ENCODE results near the gene ZNF787.
"Not testable (repeated sequence)": the region's sequence is repeated elsewhere in the genome, so short reads cannot be mapped to it uniquely, and the experiment has no call there.

ZNF787 gene

DNA sequence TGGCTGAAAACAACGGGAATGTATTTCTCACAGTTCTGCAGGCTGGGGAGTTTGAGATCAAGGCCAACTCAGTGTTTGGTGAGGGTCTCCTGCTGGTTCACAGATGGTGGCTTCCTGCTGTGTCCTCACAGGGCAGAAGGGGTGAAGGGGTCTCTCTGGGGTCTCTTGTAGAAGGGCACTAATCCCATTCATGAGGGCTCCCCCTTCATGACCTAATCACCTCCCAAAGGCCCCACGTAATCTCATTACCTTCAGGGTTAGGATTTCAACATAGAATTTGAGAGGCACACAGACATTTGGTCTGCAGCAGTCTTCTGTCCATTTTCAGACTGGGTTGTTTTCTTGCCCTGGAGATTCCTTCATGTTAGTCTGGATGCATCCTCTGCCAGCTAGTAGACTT lies 31.5 kb upstream of the ZNF787 start:
- H2AFZ ChIP-seq (ENCODE audit: low read depth, low read length): no peak overlapping the region
- no peak overlapping the region for H2AK5ac ChIP-seq (ENCODE audit: low read length, severe bottlenecking)
- H3K79me1 ChIP-seq (replicated peaks; ENCODE audit: low read length, poor library complexity, severe bottlenecking): peaks cover 39% of the 10 kb centered on the region
- no peak overlapping the region for H3K4me2 ChIP-seq (ENCODE audit: low read length, poor library complexity, severe bottlenecking)
- H3K23ac ChIP-seq (ENCODE audit: low read length in 2 of 2): no peak overlapping the region
- H3K27ac ChIP-seq (ENCODE audit: low read length, poor library complexity, severe bottlenecking): no peak overlapping the region
- H4K8ac ChIP-seq (ENCODE audit: low read length): no peak overlapping the region
- H3K4ac ChIP-seq (ENCODE audit: low read depth in 1 of 2, low read length in 2 of 2): no peak overlapping the region
- H2BK15ac ChIP-seq (ENCODE audit: low read depth, poor library complexity, severe bottlenecking): no peak overlapping the region
- H3K36me3 ChIP-seq (ENCODE audit: control insufficient read depth in 1 of 2, insufficient read depth in 2 of 2, low read depth in 1 of 2, low read length in 2 of 2): peaks cover 31 to 54% of the 10 kb centered on the region in 2 experiments
- no peaks in the 10 kb centered on the region for H3K27me3 ChIP-seq (ENCODE audit: control insufficient read depth in 1 of 2, insufficient read depth in 1 of 2, low read length in 2 of 2)
- H2BK120ac ChIP-seq (ENCODE audit: low read depth, low read length): no peak overlapping the region
- no peak overlapping the region for H3K4me3 ChIP-seq (ENCODE audit: insufficient read depth in 1 of 2, low read depth in 1 of 2, low read length in 2 of 2)
- no peak overlapping the region for H3K14ac ChIP-seq (ENCODE audit: low read length in 2 of 2)
- H2BK5ac ChIP-seq (ENCODE audit: low read depth, low read length, poor library complexity, severe bottlenecking): no peak overlapping the region
- no peaks in the 10 kb centered on the region for H3K9me3 ChIP-seq (ENCODE audit: control insufficient read depth, low read length)
- peaks cover 2% of the 10 kb centered on the region for H3K4me1 ChIP-seq (ENCODE audit: control insufficient read depth, insufficient read depth, low read depth, low read length)
- no peak overlapping the region for H4K91ac ChIP-seq (ENCODE audit: low read length)
- no peak overlapping the region for H3K9ac ChIP-seq (ENCODE audit: low read length)
- no peak for DNase-seq
- no peak overlapping the region for H2BK12ac ChIP-seq (ENCODE audit: low read length in 2 of 2)
- no peak overlapping the region for H3K18ac ChIP-seq (ENCODE audit: low read depth in 1 of 2, low read length in 2 of 2)
- 71% methylated on average over 2 of the region's 2 CpGs for WGBS

GRCh38 chr19:56150358-56150757 lies 29.3 kb upstream of the ZNF787 start:
- no peak overlapping the region for H4K8ac ChIP-seq (ENCODE audit: low read length)

GRCh38 chr19:56149656-56150038 lies 28.6 kb upstream of the ZNF787 start:
- Histone ChIP-seq H2BK15ac (ENCODE audit: low read depth, poor library complexity, severe bottlenecking) (no peak overlapping the region), H3K27me3 (ENCODE audit: control insufficient read depth in 1 of 2, insufficient read depth in 1 of 2, low read length in 2 of 2) (no peaks in the 10 kb centered on the region), H3K4ac (ENCODE audit: low read depth in 1 of 2, low read length in 2 of 2) (no peak overlapping the region), H3K14ac (ENCODE audit: low read length in 2 of 2) (no peak overlapping the region), H3K4me1 (ENCODE audit: control insufficient read depth, insufficient read depth, low read depth, low read length) (peaks cover 2% of the 10 kb centered on the region), H3K27ac (ENCODE audit: low read length, poor library complexity, severe bottlenecking) (no peak overlapping the region), H3K18ac (ENCODE audit: low read depth in 1 of 2, low read length in 2 of 2) (no peak overlapping the region), H3K23ac (ENCODE audit: low read length in 2 of 2) (no peak overlapping the region), H3K9ac (ENCODE audit: low read length) (no peak overlapping the region), H3K4me2 (ENCODE audit: low read length, poor library complexity, severe bottlenecking) (no peak overlapping the region), H4K91ac (ENCODE audit: low read length) (no peak overlapping the region), H3K36me3 (ENCODE audit: control insufficient read depth in 1 of 2, insufficient read depth in 2 of 2, low read depth in 1 of 2, low read length in 2 of 2) (peaks cover 23 to 54% of the 10 kb centered on the region in 2 experiments), H2AK5ac (ENCODE audit: low read length, severe bottlenecking) (no peak overlapping the region), H3K9me3 (ENCODE audit: control insufficient read depth, low read length) (no peaks in the 10 kb centered on the region), H2BK12ac (ENCODE audit: low read length in 2 of 2) (no peak overlapping the region), H3K4me3 (ENCODE audit: insufficient read depth in 1 of 2, low read depth in 1 of 2, low read length in 2 of 2) (no peak overlapping the region), H2BK120ac (ENCODE audit: low read depth, low read length) (no peak overlapping the region), H2AFZ (ENCODE audit: low read depth, low read length) (no peak overlapping the region), H4K8ac (ENCODE audit: low read length) (no peak overlapping the region), H3K79me1 (replicated peaks; ENCODE audit: low read length, poor library complexity, severe bottlenecking) (peaks cover 50% of the 10 kb centered on the region), H2BK5ac (ENCODE audit: low read depth, low read length, poor library complexity, severe bottlenecking) (no peak overlapping the region)
- DNase-seq: no peak
- 98% methylated on average over 5 of the region's 5 CpGs for WGBS

More at GRCh38 chr19:56150358-56150757, 29.3 kb upstream of the ZNF787 start:
- Histone ChIP-seq H3K9me3 (ENCODE audit: control insufficient read depth, low read length) (no peaks in the 10 kb centered on the region), H2BK12ac (ENCODE audit: low read length in 2 of 2) (no peak overlapping the region), H3K79me1 (replicated peaks; ENCODE audit: low read length, poor library complexity, severe bottlenecking) (peaks cover 55% of the 10 kb centered on the region), H3K14ac (ENCODE audit: low read length in 2 of 2) (no peak overlapping the region), H3K9ac (ENCODE audit: low read length) (no peak overlapping the region), H2AK5ac (ENCODE audit: low read length, severe bottlenecking) (no peak overlapping the region), H2AFZ (ENCODE audit: low read depth, low read length) (no peak overlapping the region), H3K4me3 (ENCODE audit: insufficient read depth in 1 of 2, low read depth in 1 of 2, low read length in 2 of 2) (no peak overlapping the region), H3K23ac (ENCODE audit: low read length in 2 of 2) (no peak overlapping the region), H3K4me2 (ENCODE audit: low read length, poor library complexity, severe bottlenecking) (no peak overlapping the region), H2BK15ac (ENCODE audit: low read depth, poor library complexity, severe bottlenecking) (no peak overlapping the region), H3K36me3 (ENCODE audit: control insufficient read depth in 1 of 2, insufficient read depth in 2 of 2, low read depth in 1 of 2, low read length in 2 of 2) (peaks cover 28 to 60% of the 10 kb centered on the region in 2 experiments), H3K27ac (ENCODE audit: low read length, poor library complexity, severe bottlenecking) (no peak overlapping the region), H3K18ac (ENCODE audit: low read depth in 1 of 2, low read length in 2 of 2) (no peak overlapping the region), H2BK5ac (ENCODE audit: low read depth, low read length, poor library complexity, severe bottlenecking) (no peak overlapping the region), H3K27me3 (ENCODE audit: control insufficient read depth in 1 of 2, insufficient read depth in 1 of 2, low read length in 2 of 2) (no peaks in the 10 kb centered on the region), H3K4ac (ENCODE audit: low read depth in 1 of 2, low read length in 2 of 2) (no peak overlapping the region), H3K4me1 (ENCODE audit: control insufficient read depth, insufficient read depth, low read depth, low read length) (peaks cover 2% of the 10 kb centered on the region), H2BK120ac (ENCODE audit: low read depth, low read length) (no peak overlapping the region), H4K91ac (ENCODE audit: low read length) (no peak overlapping the region)
- WGBS: 98% methylated on average over 8 of the region's 11 CpGs
- no peak for DNase-seq

- not testable (repeated sequence) for H3K27me3 ChIP-seq (ENCODE audit: control insufficient read depth in 1 of 2, insufficient read depth in 1 of 2, low read length in 2 of 2); H3K27ac ChIP-seq (ENCODE audit: low read length, poor library complexity, severe bottlenecking); H2BK15ac ChIP-seq (ENCODE audit: low read depth, poor library complexity, severe bottlenecking); H2BK5ac ChIP-seq (ENCODE audit: low read depth, low read length, poor library complexity, severe bottlenecking); H2AK5ac ChIP-seq (ENCODE audit: low read length, severe bottlenecking); H3K9me3 ChIP-seq (ENCODE audit: control insufficient read depth, low read length); H4K8ac ChIP-seq (ENCODE audit: low read length); H3K4me1 ChIP-seq (ENCODE audit: control insufficient read depth, insufficient read depth, low read depth, low read length); H2BK120ac ChIP-seq (ENCODE audit: low read depth, low read length); H3K4ac ChIP-seq (ENCODE audit: low read depth in 1 of 2, low read length in 2 of 2); H3K23ac ChIP-seq (ENCODE audit: low read length in 2 of 2); DNase-seq; H3K4me3 ChIP-seq (ENCODE audit: insufficient read depth in 1 of 2, low read depth in 1 of 2, low read length in 2 of 2); H4K91ac ChIP-seq (ENCODE audit: low read length); H2BK12ac ChIP-seq (ENCODE audit: low read length in 2 of 2); H3K9ac ChIP-seq (ENCODE audit: low read length); H3K18ac ChIP-seq (ENCODE audit: low read depth in 1 of 2, low read length in 2 of 2); H3K14ac ChIP-seq (ENCODE audit: low read length in 2 of 2); H2AFZ ChIP-seq (ENCODE audit: low read depth, low read length); H3K4me2 ChIP-seq (ENCODE audit: low read length, poor library complexity, severe bottlenecking)
- H3K36me3 ChIP-seq (ENCODE audit: control insufficient read depth in 1 of 2, insufficient read depth in 2 of 2, low read depth in 1 of 2, low read length in 2 of 2): peaks cover 20 to 48% of the 10 kb centered on the region in 2 experiments
- peaks cover 47% of the 10 kb centered on the region for H3K79me1 ChIP-seq (replicated peaks; ENCODE audit: low read length, poor library complexity, severe bottlenecking)
- 94% methylated on average over 12 of the region's 12 CpGs for WGBS
Measured at GRCh38 chr19:56148955-56149655, 28.0 kb upstream of the ZNF787 start.

Data from mesenchymal stem cell (in vitro differentiated cells and primary cell).